ENCODE data around the gene AKAP8L. TPM values are rescaled to one million over a fixed set of nuclear protein-coding genes. Genes with fewer than 3 reads are reported as not detected.

Gene AKAP8L
- total and polyA plus RNA-seq, 4 donors, result 34.7 to 243 (median 88.6) TPM

- no peak for ATAC-seq (ENCODE audit: low FRiP score)
- 96 to 97% methylated on average over 33 to 38 of the region's 38 CpGs for WGBS, 2 donors
- Histone ChIP-seq H3K9me3 (ENCODE audit: control insufficient read depth, low read length) (no peaks in the 10 kb centered on the region), H3K4me3 (ENCODE audit: low read length in 2 of 2) (no peak overlapping the region), H3K36me3 (ENCODE audit: control insufficient read depth in 1 of 2, insufficient read depth in 2 of 2, low read length in 1 of 2) (peaks cover 0 to 7% of the 10 kb centered on the region in 2 donors), H3K4me1 (ENCODE audit: control insufficient read depth in 1 of 2, insufficient read depth in 2 of 2, low read length in 2 of 2) (no peaks in the 10 kb centered on the region), H3K27ac (ENCODE audit: low read depth in 1 of 2, low read length in 2 of 2) (no peak overlapping the region), H3K27me3 (ENCODE audit: control insufficient read depth in 1 of 2, insufficient read depth in 2 of 2, low read length in 1 of 2) (no peaks in the 10 kb centered on the region)
- DNase-seq, result no peak
- intact Hi-C loops (cut with DNase I), result loop anchor here in 1 of 2 donors (10.0 kb wide), 1 partner anchor 130 kb away; no protein-coding TSS in a partner anchor
Observed at GRCh38 chr19:15424692-15425272, 6.0 kb upstream of the AKAP8L start.

GRCh38 chr19:15424121-15424520 is 5.3 kb upstream of the AKAP8L start:
- no peak for ATAC-seq (ENCODE audit: low FRiP score)
- no peak for DNase-seq
- no peak overlapping the region for H3K4me3 ChIP-seq (ENCODE audit: low read length in 2 of 2)
- WGBS, 2 donors, result 95 to 97% methylated on average over 13 of the region's 13 CpGs
- H3K27me3 ChIP-seq (ENCODE audit: control insufficient read depth in 1 of 2, insufficient read depth in 2 of 2, low read length in 1 of 2), result no peaks in the 10 kb centered on the region
- H3K36me3 ChIP-seq (ENCODE audit: control insufficient read depth in 1 of 2, insufficient read depth in 2 of 2, low read length in 1 of 2), result peaks cover 0 to 7% of the 10 kb centered on the region in 2 donors
- intact Hi-C loops (cut with DNase I), result loop anchor here in 1 of 2 donors (10.0 kb wide), 1 partner anchor 131 kb away; no protein-coding TSS in a partner anchor
- no peak overlapping the region for H3K27ac ChIP-seq (ENCODE audit: low read depth in 1 of 2, low read length in 2 of 2)
- H3K4me1 ChIP-seq (ENCODE audit: control insufficient read depth in 1 of 2, insufficient read depth in 2 of 2, low read length in 2 of 2), result no peaks in the 10 kb centered on the region
- no peaks in the 10 kb centered on the region for H3K9me3 ChIP-seq (ENCODE audit: control insufficient read depth, low read length)

- intact Hi-C loops (cut with DNase I), result loop anchor here in 1 of 2 donors (10.0 kb wide), 1 partner anchor 132 kb away; no protein-coding TSS in a partner anchor
- ATAC-seq (ENCODE audit: low FRiP score), result no peak
- Histone ChIP-seq H3K9me3 (ENCODE audit: control insufficient read depth, low read length) (no peaks in the 10 kb centered on the region), H3K27ac (ENCODE audit: low read depth in 1 of 2, low read length in 2 of 2) (no peak overlapping the region), H3K27me3 (ENCODE audit: control insufficient read depth in 1 of 2, insufficient read depth in 2 of 2, low read length in 1 of 2) (no peaks in the 10 kb centered on the region), H3K4me1 (ENCODE audit: control insufficient read depth in 1 of 2, insufficient read depth in 2 of 2, low read length in 2 of 2) (no peaks in the 10 kb centered on the region), H3K4me3 (ENCODE audit: low read length in 2 of 2) (no peak overlapping the region), H3K36me3 (ENCODE audit: control insufficient read depth in 1 of 2, insufficient read depth in 2 of 2, low read length in 1 of 2) (peaks cover 0 to 7% of the 10 kb centered on the region in 2 donors)
- 96 to 98% methylated on average over 6 of the region's 6 CpGs for WGBS, 2 donors
- DNase-seq, result no peak
Observed at GRCh38 chr19:15423130-15423529, 4.3 kb upstream of the AKAP8L start.

GRCh38 chr19:15422296-15423075 is 3.7 kb upstream of the AKAP8L start:
- DNase-seq (no peak), ATAC-seq (ENCODE audit: low FRiP score) (no peak)
- WGBS, 2 donors, result 87 to 88% methylated on average over 21 to 22 of the region's 22 CpGs
- Histone ChIP-seq H3K4me3 (ENCODE audit: low read length in 2 of 2) (no peak overlapping the region), H3K9me3 (ENCODE audit: control insufficient read depth, low read length) (no peaks in the 10 kb centered on the region), H3K4me1 (ENCODE audit: control insufficient read depth in 1 of 2, insufficient read depth in 2 of 2, low read length in 2 of 2) (no peaks in the 10 kb centered on the region), H3K36me3 (ENCODE audit: control insufficient read depth in 1 of 2, insufficient read depth in 2 of 2, low read length in 1 of 2) (peaks cover 0 to 7% of the 10 kb centered on the region in 2 donors), H3K27ac (ENCODE audit: low read depth in 1 of 2, low read length in 2 of 2) (peak overlapping the region in 1 of 2 donors; percentile 7), H3K27me3 (ENCODE audit: control insufficient read depth in 1 of 2, insufficient read depth in 2 of 2, low read length in 1 of 2) (no peaks in the 10 kb centered on the region)
- intact Hi-C loops (cut with DNase I), result loop anchor here in 1 of 2 donors (10.0 kb wide), 1 partner anchor 132 kb away; no protein-coding TSS in a partner anchor

GRCh38 chr19:15421721-15422260 is 3.0 kb upstream of the AKAP8L start:
- Histone ChIP-seq H3K27me3 (ENCODE audit: control insufficient read depth in 1 of 2, insufficient read depth in 2 of 2, low read length in 1 of 2) (no peaks in the 10 kb centered on the region), H3K27ac (ENCODE audit: low read depth in 1 of 2, low read length in 2 of 2) (peak overlapping the region in 1 of 2 donors; percentile 46), H3K36me3 (ENCODE audit: control insufficient read depth in 1 of 2, insufficient read depth in 2 of 2, low read length in 1 of 2) (peaks cover 0 to 7% of the 10 kb centered on the region in 2 donors), H3K9me3 (ENCODE audit: control insufficient read depth, low read length) (no peaks in the 10 kb centered on the region), H3K4me3 (ENCODE audit: low read length in 2 of 2) (no peak overlapping the region), H3K4me1 (ENCODE audit: control insufficient read depth in 1 of 2, insufficient read depth in 2 of 2, low read length in 2 of 2) (no peaks in the 10 kb centered on the region)
- WGBS, 2 donors, result 9 to 17% methylated on average over 15 of the region's 15 CpGs
- intact Hi-C loops (cut with DNase I), result loop anchor here in 1 of 2 donors (10.0 kb wide), 1 partner anchor 133 kb away; no protein-coding TSS in a partner anchor
- no peak for ATAC-seq (ENCODE audit: low FRiP score)
- no peak for DNase-seq

- no peak overlapping the region for H3K27ac ChIP-seq (ENCODE audit: low read depth in 1 of 2, low read length in 2 of 2)
- intact Hi-C loops (cut with DNase I), result loop anchor here in 1 of 2 donors (10.0 kb wide), 1 partner anchor 134 kb away; no protein-coding TSS in a partner anchor
- DNase-seq (no peak), ATAC-seq (ENCODE audit: low FRiP score) (no peak)
- 48 to 51% methylated on average over 12 of the region's 12 CpGs for WGBS, 2 donors
- no peaks in the 10 kb centered on the region for H3K4me1 ChIP-seq (ENCODE audit: control insufficient read depth in 1 of 2, insufficient read depth in 2 of 2, low read length in 2 of 2)
- H3K27me3 ChIP-seq (ENCODE audit: control insufficient read depth in 1 of 2, insufficient read depth in 2 of 2, low read length in 1 of 2), result no peaks in the 10 kb centered on the region
- H3K9me3 ChIP-seq (ENCODE audit: control insufficient read depth, low read length), result no peaks in the 10 kb centered on the region
- peaks cover 0 to 5% of the 10 kb centered on the region in 2 donors for H3K36me3 ChIP-seq (ENCODE audit: control insufficient read depth in 1 of 2, insufficient read depth in 2 of 2, low read length in 1 of 2)
- no peak overlapping the region for H3K4me3 ChIP-seq (ENCODE audit: low read length in 2 of 2)
Observed at GRCh38 chr19:15421136-15421695, 2.4 kb upstream of the AKAP8L start.

GRCh38 chr19:15419413-15420025 is 731 bp upstream of the AKAP8L start:
- no peak for ATAC-seq (ENCODE audit: low FRiP score)
- H3K36me3 ChIP-seq (ENCODE audit: control insufficient read depth in 1 of 2, insufficient read depth in 2 of 2, low read length in 1 of 2), result peaks cover 0 to 2% of the 10 kb centered on the region in 2 donors
- 8 to 10% methylated on average over 16 of the region's 16 CpGs for WGBS, 2 donors
- H3K4me1 ChIP-seq (ENCODE audit: control insufficient read depth in 1 of 2, insufficient read depth in 2 of 2, low read length in 2 of 2), result no peaks in the 10 kb centered on the region
- no peak for DNase-seq
- intact Hi-C loops (cut with DNase I), result loop anchor here (1.0 to 10.0 kb wide), 4 partner anchors 33 to 138 kb away; partner anchors contain the start of gene AKAP8 (in 1 of the 2)
- no peak overlapping the region for H3K4me3 ChIP-seq (ENCODE audit: low read length in 2 of 2)
- H3K9me3 ChIP-seq (ENCODE audit: control insufficient read depth, low read length), result no peaks in the 10 kb centered on the region
- H3K27me3 ChIP-seq (ENCODE audit: control insufficient read depth in 1 of 2, insufficient read depth in 2 of 2, low read length in 1 of 2), result no peaks in the 10 kb centered on the region
- H3K27ac ChIP-seq (ENCODE audit: low read depth in 1 of 2, low read length in 2 of 2), result no peak overlapping the region

GRCh38 chr19:15418231-15418578 is 583 bp downstream of the AKAP8L start:
- Histone ChIP-seq H3K36me3 (ENCODE audit: control insufficient read depth in 1 of 2, insufficient read depth in 2 of 2, low read length in 1 of 2) (no peaks in the 10 kb centered on the region), H3K27me3 (ENCODE audit: control insufficient read depth in 1 of 2, insufficient read depth in 2 of 2, low read length in 1 of 2) (no peaks in the 10 kb centered on the region), H3K4me1 (ENCODE audit: control insufficient read depth in 1 of 2, insufficient read depth in 2 of 2, low read length in 2 of 2) (peaks cover 0 to 3% of the 10 kb centered on the region in 2 donors), H3K9me3 (ENCODE audit: control insufficient read depth, low read length) (no peaks in the 10 kb centered on the region), H3K4me3 (ENCODE audit: low read length in 2 of 2) (peak overlapping the region; percentile 77 to 86), H3K27ac (ENCODE audit: low read depth in 1 of 2, low read length in 2 of 2) (peak overlapping the region; percentile 62 to 93)
- DNase-seq (no peak), ATAC-seq (ENCODE audit: low FRiP score) (no peak)
- intact Hi-C loops (cut with DNase I), result loop anchor here (2.0 to 5.0 kb wide), 2 partner anchors 35 to 139 kb away; no protein-coding TSS in a partner anchor
- WGBS, 2 donors, result 0% methylated on average over 16 of the region's 16 CpGs
